Activated CD4-positive, alpha-beta memory T cell treated with anti-CD3 and anti-CD28 coated beads, Interleukin-2, amount 10 ng/mL, durations not matched to agents 7 days and 5 days (primary cell): ENCODE results near the gene CPNE9. TPM values are rescaled to one million over a fixed set of nuclear protein-coding genes. Genes with fewer than 3 reads are reported as not detected.

ENCODE experiments used
- CTCF ChIA-PET: fragments of 350-600 bp; sonication (Branson Sonifier 250); formaldehyde crosslinking; loops from one replicate; lab custom pipeline; 2021; ENCODE audit warnings: antibody characterized with exemption, inconsistent platforms; lab: Charles Lee
- POLR2A ChIA-PET: fragments of 350-600 bp; sonication (Branson Sonifier 250); formaldehyde crosslinking; loops from one replicate; lab custom pipeline; 2021; ENCODE audit warnings: antibody characterized with exemption; lab: Charles Lee
- DNase-seq: peaks from one replicate; pipeline ENCODE4 v3.0.0-alpha.2; 2020
- H3K27ac Mint-ChIP-seq: one replicate; pipeline ENCODE4 v1.8.0; 2021; ENCODE audit warnings: mild to moderate bottlenecking, mixed read lengths
- H3K27me3 Mint-ChIP-seq: one replicate; pipeline ENCODE4 v1.8.0; 2021; ENCODE audit warnings: mixed read lengths
- H3K36me3 Mint-ChIP-seq: one replicate; pipeline ENCODE4 v1.8.0; 2021; ENCODE audit warnings: low read depth, mixed read lengths
- H3K4me1 Mint-ChIP-seq: one replicate; pipeline ENCODE4 v1.8.0; 2021; ENCODE audit warnings: mixed read lengths
- H3K4me3 Mint-ChIP-seq: one replicate; pipeline ENCODE4 v1.8.0; 2021; ENCODE audit warnings: mild to moderate bottlenecking, mixed read lengths
- H3K9me3 Mint-ChIP-seq: one replicate; pipeline ENCODE4 v1.8.0; 2021; ENCODE audit warnings: mixed read lengths
- total RNA-seq, 2 experiments: library from RNA; stranded (reverse); gene quantifications; one replicate each; pipeline ENCODE4 v1.2.3, GENCODE V29; 2021

Gene CPNE9
- total RNA-seq, 2 experiments from 2014 or later: 0.33 TPM; not detected in 1

DNA sequence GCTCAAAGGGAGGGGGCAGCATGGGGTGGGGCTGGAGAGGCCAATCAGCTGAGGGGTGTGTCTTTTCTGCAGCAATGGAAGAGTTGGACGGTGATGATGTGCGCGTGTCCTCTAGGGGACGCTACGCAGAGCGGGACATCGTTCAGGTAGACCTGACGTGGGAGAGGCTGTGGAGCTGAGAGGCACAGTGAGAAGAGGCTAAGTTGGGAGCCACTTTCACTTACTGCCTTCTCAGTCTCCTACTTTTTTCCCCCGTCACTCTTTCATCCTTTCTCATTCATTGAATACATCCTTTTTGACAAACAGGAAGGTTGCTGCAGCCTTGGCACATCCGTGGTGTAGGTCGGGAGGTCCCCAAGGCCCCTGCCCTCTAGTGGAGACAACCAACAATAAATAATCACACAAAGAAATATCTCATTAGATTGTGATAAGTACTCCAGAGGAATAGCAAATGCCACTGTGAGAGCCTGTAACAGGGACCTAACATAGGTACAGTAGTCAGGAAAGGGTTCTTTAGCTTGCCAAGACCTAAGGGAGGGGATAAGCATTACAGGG lies 23.5 kb downstream of the CPNE9 start:
- peaks cover 31% of the 10 kb centered on the region for H3K4me1 Mint-ChIP-seq
- H3K27me3 Mint-ChIP-seq: peaks cover 6% of the 10 kb centered on the region
- H3K4me3 Mint-ChIP-seq: peak overlapping the region; percentile 67
- DNase-seq: peak; percentile 70
- H3K27ac Mint-ChIP-seq: peak overlapping the region; percentile 24
- H3K9me3 Mint-ChIP-seq: no peaks in the 10 kb centered on the region
- H3K36me3 Mint-ChIP-seq: no peaks in the 10 kb centered on the region
- ChIA-PET POLR2A (interaction anchor here (0.9 to 1.8 kb wide), 5 partner anchors 24 to 364 kb away, joined by 3 to 7 read pairs (median 4); partner anchors contain the start of genes ARPC4, MTMR14, TADA3 and THUMPD3), CTCF (interaction anchor here (0.6 to 3.1 kb wide), 31 partner anchors 9 to 374 kb away, joined by 3 to 21 read pairs (median 4); partner anchors contain the start of genes CAMK1, MTMR14, OGG1 and RPUSD3)

DNA sequence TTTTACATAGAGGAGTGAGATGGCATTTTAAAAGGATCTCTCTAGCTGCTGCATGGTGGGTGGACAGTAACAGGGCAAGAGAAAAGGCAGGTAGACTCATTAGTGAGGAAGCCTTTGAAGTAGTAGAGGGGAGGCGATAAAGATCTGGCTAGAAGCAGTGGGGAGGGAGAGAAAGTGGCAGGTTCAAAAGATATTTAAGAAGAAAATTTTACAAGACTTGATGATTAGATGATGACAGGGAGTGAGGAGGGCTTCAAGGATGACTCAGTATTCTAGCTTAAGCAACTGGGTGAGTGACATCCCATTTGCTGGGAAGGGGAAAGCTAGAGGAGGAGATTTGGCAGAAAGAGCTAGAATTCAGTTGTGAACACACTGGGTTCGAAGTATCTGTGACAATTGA lies 24.1 kb downstream of the CPNE9 start:
- Mint-ChIP-seq H3K4me1 (peaks cover 36% of the 10 kb centered on the region), H3K27ac (no peak overlapping the region), H3K9me3 (no peaks in the 10 kb centered on the region), H3K27me3 (peaks cover 5% of the 10 kb centered on the region), H3K36me3 (peaks cover 5% of the 10 kb centered on the region), H3K4me3 (no peak overlapping the region)
- POLR2A ChIA-PET: interaction anchor here (0.9 to 1.8 kb wide), 4 partner anchors 24 to 332 kb away, joined by 3 to 7 read pairs (median 6); partner anchors contain the start of genes ARPC4, MTMR14 and TADA3
- DNase-seq: no peak
- CTCF ChIA-PET: interaction anchor here (0.6 to 3.1 kb wide), 24 partner anchors 9 to 375 kb away, joined by 3 to 21 read pairs (median 4); partner anchors contain the start of genes CAMK1, MTMR14, OGG1 and RPUSD3

DNA sequence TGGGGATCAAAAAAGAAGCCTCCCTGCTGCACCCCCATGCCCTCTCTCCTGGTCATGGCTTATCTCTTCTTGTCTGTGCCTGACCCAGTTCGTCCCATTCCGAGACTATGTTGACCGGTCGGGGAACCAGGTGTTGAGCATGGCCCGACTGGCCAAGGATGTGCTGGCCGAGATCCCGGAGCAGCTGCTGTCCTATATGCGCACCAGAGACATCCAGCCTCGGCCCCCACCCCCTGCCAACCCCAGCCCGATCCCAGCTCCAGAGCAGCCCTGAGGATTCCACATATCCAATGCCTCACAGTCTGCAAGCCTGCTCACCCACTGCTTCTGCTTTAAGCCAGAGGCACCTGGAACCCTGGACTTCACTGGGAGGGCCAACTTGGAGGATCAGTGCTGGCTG lies 25.8 kb downstream of the CPNE9 start:
- Mint-ChIP-seq H3K27me3 (peaks cover 2% of the 10 kb centered on the region), H3K4me1 (peaks cover 52% of the 10 kb centered on the region), H3K27ac (no peak overlapping the region), H3K4me3 (no peak overlapping the region), H3K9me3 (no peaks in the 10 kb centered on the region), H3K36me3 (peaks cover 19% of the 10 kb centered on the region)
- ChIA-PET POLR2A (interaction anchor here (1.3 to 9.6 kb wide), 3 partner anchors 16 to 296 kb away, joined by 4 to 158 read pairs (median 9); partner anchors contain the start of genes ARPC4, OGG1 and TADA3), CTCF (interaction anchor here (3.1 kb wide), 1 partner anchor 14 kb away, joined by 19 read pairs; no protein-coding TSS in a partner anchor)
- no peak for DNase-seq

DNA sequence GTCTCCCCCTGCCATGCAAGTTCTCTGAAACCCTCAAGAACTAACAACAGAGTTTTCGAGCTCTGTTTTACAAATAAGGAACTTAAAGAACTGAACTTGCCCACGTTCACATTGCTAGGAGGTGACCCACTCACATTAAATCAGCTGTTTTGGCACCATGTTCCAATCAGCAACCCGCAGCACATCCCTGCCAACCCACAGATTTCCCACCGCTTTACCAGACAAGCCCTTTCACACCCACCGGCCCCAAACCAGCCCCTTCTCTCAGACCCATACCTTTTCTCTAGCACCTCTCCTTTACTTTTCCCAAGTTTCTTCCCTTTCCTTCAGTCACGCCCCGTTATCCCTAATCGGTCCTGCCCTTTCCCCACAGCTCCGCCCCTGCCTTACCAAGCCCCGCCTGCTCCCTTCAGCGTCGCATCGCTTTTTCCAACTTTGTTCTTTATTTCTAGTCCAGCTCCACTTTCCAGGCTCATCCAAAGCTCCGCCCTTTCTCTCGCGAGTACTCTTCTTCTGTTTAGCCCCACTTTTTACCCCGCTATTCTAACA lies 27.1 kb downstream of the CPNE9 start:
- no peak for DNase-seq
- H3K4me3 Mint-ChIP-seq: peak overlapping the region; percentile 96
- peaks cover 65% of the 10 kb centered on the region for H3K4me1 Mint-ChIP-seq
- peaks cover 32% of the 10 kb centered on the region for H3K36me3 Mint-ChIP-seq
- ChIA-PET POLR2A (interaction anchor here (0.5 to 9.6 kb wide), 18 partner anchors 9 to 464 kb away, joined by 3 to 158 read pairs (median 4); partner anchors contain the start of genes ARPC4, CAMK1, CRELD1 and MTMR14), CTCF (interaction anchor here (0.7 to 3.1 kb wide), 7 partner anchors 10 to 377 kb away, joined by 3 to 14 read pairs (median 3); partner anchors contain the start of gene CRELD1)
- H3K9me3 Mint-ChIP-seq: no peaks in the 10 kb centered on the region
- peak overlapping the region; percentile 88 for H3K27ac Mint-ChIP-seq
- no peaks in the 10 kb centered on the region for H3K27me3 Mint-ChIP-seq

DNA sequence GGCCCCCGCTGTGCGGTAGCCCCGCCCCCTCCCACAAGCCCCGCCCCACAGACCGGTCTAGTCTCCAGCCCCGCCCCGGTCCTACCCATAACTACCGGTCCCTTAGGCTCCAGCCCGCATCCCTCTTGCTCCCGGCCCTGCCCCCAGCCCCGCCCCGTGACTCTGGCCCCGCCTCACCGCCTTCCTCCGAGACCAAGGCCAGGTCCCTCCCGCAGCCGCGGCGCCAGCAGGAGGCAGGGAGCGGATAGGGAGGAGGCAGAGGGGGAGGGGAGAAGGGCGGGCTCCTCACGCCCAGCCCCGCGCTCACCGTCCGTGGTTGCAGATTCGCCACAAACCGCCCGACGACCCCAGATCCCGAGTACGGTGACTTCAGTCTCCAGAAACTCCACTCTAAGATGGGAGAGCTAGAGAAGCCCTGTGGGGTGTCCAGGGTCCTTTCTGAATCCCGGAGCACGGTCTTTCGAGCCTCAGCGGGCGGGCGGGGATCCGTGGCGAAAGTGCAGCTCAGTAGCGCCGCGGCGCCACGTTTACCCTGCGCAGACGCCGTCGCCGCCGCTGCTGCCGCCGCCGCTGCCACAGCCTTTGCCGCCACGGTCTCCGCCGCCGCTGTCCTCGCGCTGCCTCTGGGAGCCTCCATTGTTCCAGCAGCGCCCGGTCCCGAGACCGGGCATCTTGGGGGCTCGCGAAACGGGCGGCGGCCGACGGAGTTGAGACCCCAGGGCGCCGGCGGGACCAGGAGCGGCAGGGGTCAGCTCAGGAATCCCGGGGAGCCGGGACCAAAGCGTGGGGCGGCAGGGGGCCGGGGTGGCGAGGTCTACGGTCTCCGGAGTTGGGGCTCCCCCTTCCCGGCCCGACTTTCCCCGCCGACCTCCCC lies 27.8 kb downstream of the CPNE9 start, which contains the start of gene BRPF1:
TSS of gene BRPF1 (plus strand) at position 530 of the 874 bp plus-strand sequence. CDS start 2,406 bp downstream, outside the sequence.
- peak within 1 kb of the TSS; percentile 89 for H3K27ac Mint-ChIP-seq
- no peaks in the 10 kb centered on the region for H3K27me3 Mint-ChIP-seq
- DNase-seq: peak; percentile 100
- H3K36me3 Mint-ChIP-seq: peaks cover 36% of the 10 kb centered on the region
- peak within 1 kb of the TSS; percentile 96 for H3K4me3 Mint-ChIP-seq
- ChIA-PET CTCF (interaction anchor here (0.6 to 3.1 kb wide), 6 partner anchors 11 to 378 kb away, joined by 3 to 14 read pairs (median 4); no protein-coding TSS in a partner anchor), POLR2A (interaction anchor here (0.7 to 9.6 kb wide), 23 partner anchors 10 to 463 kb away, joined by 3 to 158 read pairs (median 4); partner anchors contain the start of genes ARPC4, CAMK1, CRELD1 and EMC3)
- peaks cover 69% of the 10 kb centered on the region for H3K4me1 Mint-ChIP-seq
- no peaks in the 10 kb centered on the region for H3K9me3 Mint-ChIP-seq

DNA sequence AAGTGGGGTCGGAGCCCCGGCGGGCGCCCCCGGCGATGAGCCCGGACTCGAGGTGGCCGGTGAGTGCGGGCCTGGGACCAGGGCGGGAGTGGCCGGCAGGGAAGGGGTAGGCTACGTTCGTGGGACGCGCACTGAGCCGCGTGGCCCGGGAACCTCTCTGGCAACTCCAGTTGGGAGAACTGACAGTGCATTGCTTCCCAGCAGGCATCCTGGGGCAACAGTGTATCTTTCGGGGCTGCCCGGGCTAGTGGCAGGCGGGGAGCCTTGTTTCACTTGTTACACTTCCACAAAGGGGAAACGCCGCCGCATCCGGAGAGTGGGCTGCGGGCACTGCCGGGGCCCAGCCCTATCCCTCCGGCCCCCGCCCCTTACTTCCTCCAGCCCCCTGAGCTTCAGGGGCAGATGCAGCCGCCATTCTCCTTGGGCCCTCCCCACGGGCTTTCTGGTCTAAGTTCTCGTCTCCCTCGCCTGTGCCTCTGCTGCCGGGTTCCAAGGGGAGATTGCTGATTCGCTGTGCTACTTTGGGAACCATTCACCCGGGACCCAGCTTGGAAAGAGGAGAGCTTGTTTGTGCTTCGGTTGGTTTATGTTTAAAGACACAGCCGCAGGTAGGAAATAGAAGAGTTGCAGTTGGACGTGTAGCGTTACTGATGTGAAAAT lies 28.6 kb downstream of the CPNE9 start:
- ChIA-PET CTCF (interaction anchor here (0.6 to 3.1 kb wide), 6 partner anchors 11 to 280 kb away, joined by 3 to 14 read pairs (median 4); partner anchors contain the start of gene OGG1), POLR2A (interaction anchor here (0.6 to 9.6 kb wide), 25 partner anchors 11 to 462 kb away, joined by 3 to 158 read pairs (median 5); partner anchors contain the start of genes ARPC4, CAMK1, CRELD1 and EMC3)
- Mint-ChIP-seq H3K36me3 (peaks cover 42% of the 10 kb centered on the region), H3K4me1 (peaks cover 69% of the 10 kb centered on the region), H3K4me3 (peak overlapping the region; percentile 96), H3K27ac (peak overlapping the region; percentile 89), H3K9me3 (no peaks in the 10 kb centered on the region), H3K27me3 (no peaks in the 10 kb centered on the region)
- DNase-seq: peak; percentile 71

DNA sequence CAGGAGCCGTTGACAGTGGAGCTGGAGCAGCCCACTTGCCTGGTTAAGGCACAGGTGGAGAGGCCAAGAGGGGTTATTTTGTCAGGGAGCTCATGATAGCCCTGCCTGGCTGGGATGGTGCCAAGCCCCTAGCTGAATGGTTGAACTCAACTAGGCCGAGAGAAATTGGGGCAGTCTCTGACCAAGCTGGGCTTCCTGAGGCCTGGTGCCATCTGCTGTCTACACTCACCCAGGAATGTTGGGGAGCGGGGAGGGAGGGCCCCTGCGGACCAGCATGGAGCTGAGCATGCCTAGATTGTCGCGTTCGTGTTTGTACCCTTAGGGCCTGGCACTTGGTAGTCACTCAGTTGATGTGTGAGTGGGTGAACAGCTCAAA lies 29.1 kb downstream of the CPNE9 start:
- peak overlapping the region; percentile 96 for H3K4me3 Mint-ChIP-seq
- no peaks in the 10 kb centered on the region for H3K27me3 Mint-ChIP-seq
- ChIA-PET CTCF (interaction anchor here (0.9 to 3.1 kb wide), 6 partner anchors 12 to 214 kb away, joined by 3 to 14 read pairs (median 4); partner anchors contain the start of genes ARPC4, OGG1 and TADA3), POLR2A (interaction anchor here (0.6 to 9.6 kb wide), 13 partner anchors 13 to 379 kb away, joined by 3 to 158 read pairs (median 6); partner anchors contain the start of genes ARPC4, CAMK1, EMC3 and MTMR14)
- DNase-seq: no peak
- H3K4me1 Mint-ChIP-seq: peaks cover 63% of the 10 kb centered on the region
- peak overlapping the region; percentile 89 for H3K27ac Mint-ChIP-seq
- no peaks in the 10 kb centered on the region for H3K9me3 Mint-ChIP-seq
- H3K36me3 Mint-ChIP-seq: peaks cover 43% of the 10 kb centered on the region

DNA sequence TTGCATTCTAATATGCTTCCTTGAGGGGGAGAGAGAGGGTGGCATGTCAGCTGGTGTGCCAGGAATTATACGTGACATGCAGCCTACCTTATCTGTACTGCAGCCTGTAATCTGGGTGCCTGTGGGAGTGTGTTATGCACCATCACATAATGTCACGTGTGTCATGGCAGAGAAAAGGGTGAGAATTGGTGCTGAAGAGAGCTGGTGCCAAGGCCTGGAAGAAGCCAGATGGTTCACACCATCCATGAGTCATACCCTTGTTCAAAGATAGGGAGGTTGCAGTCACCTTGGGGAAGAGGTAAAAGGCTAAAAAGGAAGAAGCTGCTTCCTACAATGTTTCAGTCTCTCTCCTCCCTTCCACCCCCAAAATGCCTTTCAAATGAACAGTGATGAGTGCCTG lies 33.2 kb downstream of the CPNE9 start:
- no peak overlapping the region for H3K4me3 Mint-ChIP-seq
- ChIA-PET POLR2A (interaction anchor here (1.2 to 9.6 kb wide), 6 partner anchors 9 to 87 kb away, joined by 3 to 158 read pairs (median 6); partner anchors contain the start of genes ARPC4, CAMK1, MTMR14 and OGG1), CTCF (interaction anchor here (0.6 to 3.0 kb wide), 3 partner anchors 9 to 147 kb away, joined by 3 to 14 read pairs (median 6); partner anchors contain the start of gene OGG1)
- H3K27me3 Mint-ChIP-seq: no peaks in the 10 kb centered on the region
- H3K27ac Mint-ChIP-seq: peak overlapping the region; percentile 59
- H3K4me1 Mint-ChIP-seq: peaks cover 51% of the 10 kb centered on the region
- peaks cover 77% of the 10 kb centered on the region for H3K36me3 Mint-ChIP-seq
- no peaks in the 10 kb centered on the region for H3K9me3 Mint-ChIP-seq
- DNase-seq: no peak

DNA sequence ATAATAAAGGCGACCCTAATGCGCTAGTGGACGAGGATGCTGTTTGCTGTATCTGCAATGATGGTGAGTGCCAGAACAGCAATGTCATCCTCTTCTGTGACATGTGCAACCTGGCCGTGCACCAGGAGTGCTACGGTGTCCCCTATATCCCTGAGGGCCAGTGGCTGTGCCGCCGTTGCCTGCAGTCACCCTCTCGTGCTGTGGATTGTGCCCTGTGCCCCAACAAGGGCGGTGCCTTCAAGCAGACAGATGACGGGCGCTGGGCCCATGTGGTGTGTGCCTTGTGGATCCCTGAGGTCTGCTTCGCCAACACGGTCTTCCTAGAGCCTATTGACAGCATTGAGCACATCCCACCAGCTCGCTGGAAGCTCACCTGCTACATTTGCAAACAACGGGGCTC lies 35.5 kb downstream of the CPNE9 start:
- no peak overlapping the region for H3K27ac Mint-ChIP-seq
- H3K9me3 Mint-ChIP-seq: no peaks in the 10 kb centered on the region
- peaks cover 80% of the 10 kb centered on the region for H3K36me3 Mint-ChIP-seq
- ChIA-PET POLR2A (interaction anchor here (0.8 to 1.5 kb wide), 3 partner anchors 11 to 45 kb away, joined by 3 to 7 read pairs (median 3); partner anchors contain the start of gene OGG1), CTCF (interaction anchor here (0.6 to 1.5 kb wide), 2 partner anchors 12 to 237 kb away, joined by 3 to 5 read pairs; no protein-coding TSS in a partner anchor)
- H3K4me1 Mint-ChIP-seq: peaks cover 32% of the 10 kb centered on the region
- H3K27me3 Mint-ChIP-seq: no peaks in the 10 kb centered on the region
- H3K4me3 Mint-ChIP-seq: no peak overlapping the region
- no peak for DNase-seq

DNA sequence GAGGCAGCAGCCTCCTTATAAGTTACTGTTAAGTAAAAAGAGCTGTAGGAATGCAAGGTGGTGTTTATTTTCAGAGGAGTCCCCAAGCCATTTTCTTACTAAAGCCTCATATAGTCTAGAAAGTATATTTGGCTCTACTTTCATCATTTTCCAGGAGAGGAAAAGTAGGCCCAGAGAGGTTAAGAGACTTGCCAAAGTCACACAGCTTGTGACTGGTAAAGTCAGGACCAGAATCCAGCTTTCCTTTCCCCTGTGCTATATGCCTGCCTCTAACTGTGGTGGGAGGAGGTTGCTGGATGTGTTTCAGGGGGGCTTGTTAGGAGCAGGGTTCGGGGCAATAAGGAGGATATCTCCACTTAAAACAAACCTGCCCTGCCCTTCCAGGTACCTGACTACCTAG lies 38.9 kb downstream of the CPNE9 start:
- Mint-ChIP-seq H3K4me1 (peaks cover 20% of the 10 kb centered on the region), H3K9me3 (no peaks in the 10 kb centered on the region), H3K27ac (no peak overlapping the region), H3K36me3 (peaks cover 84% of the 10 kb centered on the region), H3K27me3 (no peaks in the 10 kb centered on the region), H3K4me3 (no peak overlapping the region)
- POLR2A ChIA-PET: interaction anchor here (11.9 kb wide), 1 partner anchor 9 kb away, joined by 158 read pairs; the partner anchor contains the start of gene BRPF1
- CTCF ChIA-PET: interaction anchor here (0.6 kb wide), 1 partner anchor 13 kb away, joined by 3 read pairs; no protein-coding TSS in a partner anchor
- no peak for DNase-seq

DNA sequence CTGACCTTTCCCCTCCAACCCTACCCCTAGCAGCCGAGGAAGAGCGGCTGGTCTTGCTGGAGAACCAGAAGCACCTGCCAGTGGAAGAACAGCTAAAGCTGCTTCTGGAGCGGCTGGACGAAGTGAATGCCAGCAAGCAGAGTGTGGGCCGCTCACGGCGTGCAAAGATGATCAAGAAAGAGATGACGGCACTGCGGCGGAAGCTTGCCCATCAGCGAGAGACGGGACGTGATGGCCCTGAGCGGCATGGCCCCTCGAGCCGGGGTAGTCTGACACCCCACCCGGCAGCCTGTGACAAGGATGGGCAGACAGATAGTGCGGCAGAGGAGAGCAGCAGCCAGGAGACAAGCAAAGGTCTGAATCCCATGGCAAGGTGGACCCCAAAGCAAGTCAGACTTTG lies 39.9 kb downstream of the CPNE9 start:
- Mint-ChIP-seq H3K4me3 (no peak overlapping the region), H3K36me3 (peaks cover 89% of the 10 kb centered on the region), H3K27me3 (no peaks in the 10 kb centered on the region), H3K9me3 (no peaks in the 10 kb centered on the region), H3K27ac (no peak overlapping the region), H3K4me1 (peaks cover 16% of the 10 kb centered on the region)
- ChIA-PET POLR2A (interaction anchor here (1.1 to 11.9 kb wide), 2 partner anchors 10 to 94 kb away, joined by 3 to 158 read pairs; partner anchors contain the start of genes BRPF1 and MTMR14), CTCF (interaction anchor here (0.9 kb wide), 1 partner anchor 8 kb away, joined by 4 read pairs; no protein-coding TSS in a partner anchor)
- no peak for DNase-seq
